Measurements from ENCODE around the gene MRPL52.
"Not testable (repeated sequence)": the region's sequence is repeated elsewhere in the genome, so short reads cannot be mapped to it uniquely, and the experiment has no call there.

The MRPL52 gene

GRCh38 chr14:22829661-22830442 lies at the start of gene MRPL52:
TSS of gene MRPL52 (plus strand) at chr14:22829887. CDS start at chr14:22829913, 26 bp downstream.
- peak; percentile 88 to 89 for DNase-seq

- DNase-seq, result no peak
These were observed 49.5 kb upstream of the MRPL52 start for GRCh38 chr14:22780105-22780679.

GRCh38 chr14:22780941-22781300 lies 48.8 kb upstream of the MRPL52 start:
- no peak for DNase-seq

- no peak for DNase-seq
These were observed 48.2 kb upstream of the MRPL52 start for GRCh38 chr14:22781301-22781991.

- DNase-seq, result no peak
These were observed 43.0 kb upstream of the MRPL52 start for GRCh38 chr14:22786685-22787084.

GRCh38 chr14:22791301-22791700 lies 38.4 kb upstream of the MRPL52 start:
- no peak for DNase-seq

GRCh38 chr14:22792158-22792557 lies 37.5 kb upstream of the MRPL52 start:
- DNase-seq, result no peak

GRCh38 chr14:22793550-22793949 lies 36.1 kb upstream of the MRPL52 start:
- not testable (repeated sequence) for DNase-seq

- no peak for DNase-seq
These were observed 35.7 kb upstream of the MRPL52 start for GRCh38 chr14:22793976-22794375.

- no peak for DNase-seq
These were observed 35.1 kb upstream of the MRPL52 start for GRCh38 chr14:22794551-22794951.

- DNase-seq, result no peak
These were observed 33.5 kb upstream of the MRPL52 start for GRCh38 chr14:22796087-22796707.

GRCh38 chr14:22797017-22797917 lies 32.4 kb upstream of the MRPL52 start:
- DNase-seq, result no peak

- no peak for DNase-seq
These were observed 31.2 kb upstream of the MRPL52 start for GRCh38 chr14:22798528-22798927.

GRCh38 chr14:22800346-22800745 lies 29.3 kb upstream of the MRPL52 start:
- no peak for DNase-seq

GRCh38 chr14:22801716-22802115 lies 28.0 kb upstream of the MRPL52 start:
- DNase-seq, result no peak

GRCh38 chr14:22802860-22803686 lies 26.6 kb upstream of the MRPL52 start:
- DNase-seq, result no peak

GRCh38 chr14:22803687-22803974 lies 26.1 kb upstream of the MRPL52 start:
- no peak for DNase-seq

- not testable (repeated sequence) for DNase-seq
These were observed 24.5 kb upstream of the MRPL52 start for GRCh38 chr14:22805235-22805634.

GRCh38 chr14:22807432-22808087 lies 22.1 kb upstream of the MRPL52 start:
- no peak for DNase-seq

GRCh38 chr14:22808388-22809209 lies 21.1 kb upstream of the MRPL52 start:
- DNase-seq, result no peak

Data from activated CD4-positive, alpha-beta T cell treated with anti-CD3 and anti-CD28 coated beads for 4 hours (primary cell).